VCaP (cell line): ENCODE data around the gene RALGPS2.
A peak's percentile ranks its signal among the peaks of the same experiment; 100 is the strongest.

Experiments
- H3K27ac ChIP-seq: fragments of 450-650 bp; 2 replicates; pipeline ENCODE4 v1.5.1; 2017
- TF ChIP-seq, protein P1 (sequence below): fragments of 450-650 bp; conservative IDR thresholded peaks from 2 replicates; pipeline ENCODE4 v1.5.1; 2017; ENCODE audit warnings: mild to moderate bottlenecking, moderate library complexity

Gene RALGPS2

DNA sequence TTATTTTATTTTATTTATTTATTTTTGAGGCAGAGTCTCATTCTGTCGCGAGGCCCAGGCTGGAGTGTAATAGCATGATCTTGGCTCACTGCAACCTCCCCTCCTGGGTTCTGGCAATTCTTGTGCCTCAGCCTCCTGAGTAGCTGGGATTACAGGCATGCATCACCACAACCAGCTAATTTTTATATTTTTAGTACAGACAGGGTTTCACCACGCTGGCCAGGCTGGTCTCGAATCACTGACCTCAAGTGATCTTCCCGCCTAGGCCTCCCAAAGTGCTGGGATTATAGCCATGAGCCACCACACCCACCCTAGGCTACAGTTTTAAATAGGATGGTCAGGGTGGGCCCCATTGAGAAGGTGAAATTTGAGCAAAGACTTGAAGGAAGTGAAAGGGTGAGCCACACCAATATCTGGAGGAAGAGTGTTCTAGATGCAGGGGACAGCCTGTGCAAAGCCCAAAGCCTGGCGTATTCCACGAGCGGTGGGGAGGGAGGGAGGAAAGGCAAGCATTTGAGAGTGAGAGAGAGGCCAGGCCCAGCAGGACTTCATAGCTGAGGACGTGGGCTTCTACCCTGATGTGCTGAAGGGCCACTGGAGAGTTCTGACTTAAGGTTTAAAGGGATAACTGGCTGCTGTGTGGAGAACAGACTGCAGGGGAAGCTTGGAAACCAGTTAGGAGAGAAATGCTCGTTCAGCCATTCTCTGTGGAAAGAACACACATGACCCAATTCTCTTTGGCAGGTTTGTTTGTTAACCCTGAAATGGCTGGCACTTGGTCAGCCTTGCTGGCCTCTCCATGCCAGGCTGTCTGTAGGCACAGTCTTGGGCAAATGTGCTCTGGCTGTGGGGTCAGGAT is 238.0 kb downstream of the RALGPS2 start:
- TF ChIP-seq, protein P1, sequence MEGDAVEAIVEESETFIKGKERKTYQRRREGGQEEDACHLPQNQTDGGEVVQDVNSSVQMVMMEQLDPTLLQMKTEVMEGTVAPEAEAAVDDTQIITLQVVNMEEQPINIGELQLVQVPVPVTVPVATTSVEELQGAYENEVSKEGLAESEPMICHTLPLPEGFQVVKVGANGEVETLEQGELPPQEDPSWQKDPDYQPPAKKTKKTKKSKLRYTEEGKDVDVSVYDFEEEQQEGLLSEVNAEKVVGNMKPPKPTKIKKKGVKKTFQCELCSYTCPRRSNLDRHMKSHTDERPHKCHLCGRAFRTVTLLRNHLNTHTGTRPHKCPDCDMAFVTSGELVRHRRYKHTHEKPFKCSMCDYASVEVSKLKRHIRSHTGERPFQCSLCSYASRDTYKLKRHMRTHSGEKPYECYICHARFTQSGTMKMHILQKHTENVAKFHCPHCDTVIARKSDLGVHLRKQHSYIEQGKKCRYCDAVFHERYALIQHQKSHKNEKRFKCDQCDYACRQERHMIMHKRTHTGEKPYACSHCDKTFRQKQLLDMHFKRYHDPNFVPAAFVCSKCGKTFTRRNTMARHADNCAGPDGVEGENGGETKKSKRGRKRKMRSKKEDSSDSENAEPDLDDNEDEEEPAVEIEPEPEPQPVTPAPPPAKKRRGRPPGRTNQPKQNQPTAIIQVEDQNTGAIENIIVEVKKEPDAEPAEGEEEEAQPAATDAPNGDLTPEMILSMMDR: no peak
- H3K27ac ChIP-seq: peak overlapping the region; percentile 51

DNA sequence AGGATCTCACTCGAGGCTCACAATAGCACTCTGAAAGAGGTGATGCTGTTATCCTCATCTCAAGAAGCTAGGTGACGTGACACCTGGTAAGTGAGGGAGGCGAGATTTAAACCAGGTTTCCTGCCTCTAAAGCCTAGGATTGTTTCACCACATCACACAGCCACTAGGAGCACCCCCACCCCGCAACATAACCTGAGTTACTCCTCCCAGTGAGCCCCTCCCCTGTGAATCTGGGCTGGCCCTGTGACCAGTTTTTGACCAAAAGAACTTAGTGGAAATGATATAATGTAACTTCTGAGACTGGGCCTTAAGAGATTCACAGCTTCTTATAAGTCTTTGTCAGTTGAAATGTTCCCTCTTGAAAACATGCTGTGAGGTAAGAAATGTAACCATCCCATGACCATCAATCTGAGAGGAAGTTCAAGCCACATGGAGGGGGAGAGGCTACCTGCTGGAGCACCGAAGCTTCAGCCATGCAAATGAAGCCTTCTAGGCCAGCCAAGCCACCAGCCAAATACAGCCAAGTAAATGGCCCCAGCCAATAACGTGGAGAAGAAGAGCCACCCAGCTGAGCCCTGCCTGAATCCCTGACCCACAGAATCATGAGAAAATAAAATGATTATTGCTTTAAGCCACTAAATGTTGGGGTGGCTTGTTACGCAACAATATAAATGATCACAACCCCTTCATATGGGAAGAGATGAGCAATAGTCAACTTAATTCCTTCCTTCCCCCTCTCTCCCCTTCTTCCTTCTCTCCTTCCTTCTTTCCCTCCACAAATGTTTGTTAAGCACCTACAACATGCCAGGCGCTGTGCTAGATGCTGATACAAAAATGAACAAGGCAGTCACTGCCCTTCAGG is 239.7 kb downstream of the RALGPS2 start:
- TF ChIP-seq, protein P1: no peak
- H3K27ac ChIP-seq: no peak overlapping the region

DNA sequence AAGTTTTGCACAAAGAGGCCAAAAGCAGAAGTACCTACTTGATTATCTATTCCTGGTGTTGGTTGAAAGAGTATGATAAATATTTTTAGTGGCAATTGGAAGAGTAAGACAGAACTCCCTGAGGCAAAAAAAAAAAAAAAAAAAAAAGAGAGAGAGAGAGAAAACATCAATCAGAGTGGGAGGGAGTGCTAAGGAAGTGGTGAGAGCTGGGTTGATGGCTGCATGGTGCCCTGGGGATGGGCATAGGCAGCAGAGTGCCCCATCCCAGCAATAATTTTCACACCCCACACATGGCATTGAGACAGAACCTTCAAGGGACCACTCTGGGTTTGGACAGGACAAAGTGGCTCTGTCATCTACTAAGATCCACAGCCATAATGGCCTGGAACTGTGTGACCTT is 241.3 kb downstream of the RALGPS2 start:
- TF ChIP-seq, protein P1: no peak

DNA sequence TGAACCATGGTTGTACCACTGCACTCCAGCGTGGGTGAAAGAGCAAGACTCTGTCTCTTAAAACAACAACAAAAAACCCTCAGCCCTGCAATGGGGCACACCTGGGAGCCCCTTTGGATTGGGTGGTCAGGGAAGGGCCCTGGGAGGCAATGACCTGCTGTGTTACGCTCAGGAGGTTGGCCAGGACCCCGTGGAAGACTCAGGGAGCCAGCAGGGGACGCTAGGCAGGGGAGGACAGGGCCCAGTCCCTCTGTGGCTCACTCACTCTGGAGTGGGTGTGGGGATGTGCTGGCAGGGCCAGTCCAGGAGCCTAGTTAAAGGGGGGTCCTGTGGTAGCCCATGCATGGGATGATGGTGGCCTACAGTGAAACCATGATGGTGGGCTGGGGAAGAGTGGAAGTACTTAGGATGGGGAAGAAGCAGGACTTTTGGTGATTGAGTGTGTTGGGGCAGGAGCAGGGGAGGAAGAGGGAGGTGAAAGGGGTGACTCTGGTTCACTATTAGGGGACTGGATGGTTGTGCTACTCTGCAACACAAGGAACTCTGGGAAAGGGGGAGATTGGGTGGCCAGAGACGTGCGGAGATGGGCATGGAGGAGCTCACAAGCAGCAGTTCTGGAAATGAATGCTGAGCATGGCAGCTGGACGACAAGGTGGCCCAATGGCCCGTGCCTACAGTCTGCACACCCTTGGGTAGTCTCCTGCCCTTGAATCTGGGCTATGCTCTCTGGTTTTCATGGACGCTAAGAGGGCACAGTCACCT is 244.4 kb downstream of the RALGPS2 start:
- no peak overlapping the region for H3K27ac ChIP-seq
- TF ChIP-seq, protein P1: no peak

More for the DNA sequence above, 241.3 kb downstream of the RALGPS2 start:
- H3K27ac ChIP-seq: no peak overlapping the region

DNA sequence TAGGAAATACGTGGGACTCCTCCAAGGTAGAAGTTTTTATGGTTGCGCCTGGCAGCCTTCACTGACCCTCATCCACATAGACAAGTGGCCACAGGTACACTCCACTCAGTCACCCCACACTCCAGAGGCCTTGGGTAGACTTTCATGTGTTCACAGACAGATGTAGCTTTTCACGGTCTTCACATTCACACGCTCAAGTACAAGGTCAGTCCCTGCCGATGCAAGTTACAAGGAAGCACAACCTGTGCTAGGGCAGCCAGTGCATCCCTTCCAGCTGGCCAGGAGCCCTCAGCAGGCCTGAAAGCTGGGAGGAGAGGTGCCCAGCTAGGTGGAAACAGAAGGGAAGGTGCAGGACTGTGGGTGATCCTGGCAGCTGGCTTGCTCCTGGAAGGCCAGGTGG is 245.1 kb downstream of the RALGPS2 start:
- TF ChIP-seq, protein P1: no peak
- H3K27ac ChIP-seq: no peak overlapping the region
